Heart right ventricle (tissue), 16 donors: ENCODE results near the gene SLC38A9. TPM values are rescaled to one million over a fixed set of nuclear protein-coding genes. Genes with fewer than 3 reads are reported as not detected.

Source experiments
- ATAC-seq, 8 donors: fragments of 200-7000 bp; cut with Tn5 transposase; one replicate each; pipeline ENCODE4 v1.9.1; 2020; ENCODE audit warnings: mild to moderate bottlenecking in 8 of 8, moderate library complexity in 8 of 8, moderate number of reproducible peaks in 1 of 8
- DNase-seq, 2 donors: peaks; one replicate each; pipeline ENCODE4 v3.0.0-alpha.2; 2020
- H3K27ac ChIP-seq, 10 donors: fragments of 200-600 bp; sonication (generic) in 2 of 10; one replicate each; pipeline versions ENCODE4 v1.5.0 to v1.8.0; 2020 to 2022; ENCODE audit warnings: mild to moderate bottlenecking in 3 of 10
- H3K27me3 ChIP-seq, 7 donors: fragments of 200-600 bp; one replicate each; pipeline ENCODE4 v1.8.0; 2021 to 2022; ENCODE audit warnings: mild to moderate bottlenecking in 2 of 7
- H3K36me3 ChIP-seq, 9 donors: fragments of 200-600 bp; sonication (generic) in 1 of 9; one replicate each; pipeline versions ENCODE4 v1.5.0 to v1.8.0; 2020 to 2022; ENCODE audit warnings: mild to moderate bottlenecking in 2 of 9
- H3K4me1 ChIP-seq, 9 donors: fragments of 200-600 bp; sonication (generic) in 1 of 9; one replicate each; pipeline versions ENCODE4 v1.5.0 to v1.8.0; 2020 to 2022; ENCODE audit warnings: mild to moderate bottlenecking in 4 of 9
- H3K4me3 ChIP-seq, 10 donors: fragments of 200-600 bp; sonication (generic) in 2 of 10; one replicate each; pipeline versions ENCODE4 v1.5.0 to v1.8.0; 2020 to 2022; ENCODE audit warnings: mild to moderate bottlenecking in 7 of 10, moderate library complexity in 2 of 10
- H3K9me3 ChIP-seq, 11 donors: fragments of 200-600 bp in 10 of 11; sonication (generic) in 2 of 11; one replicate each; pipeline versions ENCODE4 v1.5.0 to v1.8.0; 2013 to 2022; ENCODE audit warnings: mild to moderate bottlenecking in 2 of 11, control low read depth in 1 of 11, moderate library complexity in 1 of 11
- CTCF ChIP-seq, 9 donors: fragments of 200-600 bp; sonication (generic) in 2 of 9; IDR thresholded peaks; one replicate each; pipeline versions ENCODE4 v1.5.0 to v1.8.0; 2021 to 2022; ENCODE audit warnings: antibody characterized with exemption in 9 of 9, mild to moderate bottlenecking in 5 of 9, moderate library complexity in 1 of 9
- WGBS, 2 donors: extraction: QIAGEN DNeasy Blood & Tissue Kit; methylation state at CpG; one replicate each; pipeline ENCODE4 v1.1.7; 2013; ENCODE audit warnings: inconsistent platforms in 1 of 2; 5-methylcytosine and 5-hydroxymethylcytosine counted together
- intact Hi-C, 10 donors: fragments of 100-400 bp; cut with DNase I; formaldehyde crosslinking; loops; one replicate each; pipeline versions ENCODE4 v1.11.1 to v1.14.2; 2022
- polyA plus RNA-seq, 2 donors: library from polyadenylated mRNA; stranded (reverse); fragments of 200-250 nt; gene quantifications; one replicate each; pipeline ENCODE4 v1.2.3, GENCODE V29; 2013
- total RNA-seq, 10 donors: library from RNA; stranded (reverse); fragmentation: NEBNext Ultra II Directional in 3 of 10; extraction: Animal tissue kit (Norgen Biotek cat#: 25700) in 3 of 10; gene quantifications; one replicate each; pipeline versions ENCODE4 v1.2.1 to v1.2.4, GENCODE V29; 2021 to 2023
- donor health status: Arrhythmogenic right ventricular cardiomyopathy.
- donor health status: ischemic (EF 13 %, LVEDD 7.1; RV severe dilation, severe dysfunction).
- donor health status: healthy with polysubstance abuse.
- donor health status: DM: no; HTN: yes; CAD: no.
- donor health status: DM: no; HTN: no; CAD: no.
- donor health status: ischemic (EF 25% LVEDD 6.9; RV normal size, moderate dysfunction).
- donor health status: ischemic (EF 25% LVEDD 5.7; RV mildly dilated, moderate dysfunction).
- donor health status: healthy.
- donor health status: DM: yes; HTN: yes; CAD: no.
- donor health status: Ischemic cardiomyopathy.
- donor health status: ischemic (EF 35%, LVEDD 5.7; RV mildly dilated, moderate dysfunction).
- donor health status: nonischemic (EF 11% LVEDD 7.7; RV severe dilation, severe dysfunction).
- donor health status: DM: yes; HTN: yes; CAD: no.
- donor health status: PGD.
- donor health status: ischemic (EF 29% LVEDD 5.4; RV normal size, mild dysfunction).
- donor health status: nonischemic (EF 23%, LVEDD 6.1; RV moderate dilation, normal function).

SLC38A9 gene
- total and polyA plus RNA-seq, 12 donors: 3.6 to 9.7 (median 6.8) TPM

DNA sequence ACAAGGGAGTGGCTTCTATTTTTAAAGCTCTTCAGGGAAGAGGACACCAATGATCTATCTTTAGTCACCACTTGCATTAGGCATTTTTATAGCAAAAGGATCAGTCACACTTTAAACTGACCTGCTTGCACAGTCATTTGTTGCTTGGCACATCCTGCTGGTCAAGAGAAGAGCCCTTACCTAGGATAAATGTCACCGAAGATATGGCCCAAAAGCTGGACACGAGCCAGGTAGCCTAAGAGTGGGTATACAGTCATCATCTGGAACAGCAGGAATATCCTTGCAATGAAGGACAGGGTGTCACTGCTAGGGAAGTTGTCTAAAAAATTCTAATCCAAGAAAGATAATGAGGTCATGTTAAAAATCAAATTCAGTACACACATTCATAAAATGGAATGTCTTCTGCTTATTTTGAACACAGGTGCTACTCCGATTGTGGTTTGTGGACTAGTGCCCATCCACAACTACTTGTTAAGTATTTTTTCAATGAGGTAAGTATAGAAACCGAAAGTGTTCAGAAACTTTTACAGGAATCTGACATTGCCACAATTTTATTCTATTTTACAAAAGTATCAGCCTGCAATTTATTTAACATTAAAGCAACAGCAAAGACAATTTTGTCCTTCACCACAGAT lies 78.4 kb downstream of the SLC38A9 start:
- intact Hi-C loops: loop anchor here in 3 of 10 donors (2.0 kb wide), 2 partner anchors 31 to 33 kb away; no protein-coding TSS in a partner anchor
- Histone ChIP-seq H3K27ac (peak overlapping the region; percentile 31 to 91 (median 80)), H3K36me3 (peaks cover 0 to 8% (median 0%) of the 10 kb centered on the region in 9 donors), H3K9me3 (no peaks in the 10 kb centered on the region), H3K27me3 (no peaks in the 10 kb centered on the region), H3K4me1 (peaks cover 3 to 53% (median 45%) of the 10 kb centered on the region in 9 donors), H3K4me3 (peak overlapping the region in 4 of 10 donors; percentile 14 to 28 (median 22))
- 16 to 18% methylated on average over 4 of the region's 4 CpGs for WGBS, 2 donors
- peak; percentile 36 to 69 for DNase-seq
- peak in 7 of 8 donors; percentile 52 to 92 (median 80) for ATAC-seq
- TF ChIP-seq CTCF (IDR thresholded peaks at IDR 0.05): no peak

- ATAC-seq: no peak
- no peak overlapping the region for H3K27ac ChIP-seq
- no peak overlapping the region for H3K4me3 ChIP-seq
- WGBS, 2 donors: 93 to 94% methylated on average over 5 of the region's 5 CpGs
- intact Hi-C loops: no loop called here
- H3K36me3 ChIP-seq: peaks cover 0 to 5% (median 0%) of the 10 kb centered on the region in 9 donors
- no peak for DNase-seq
- no peaks in the 10 kb centered on the region for H3K27me3 ChIP-seq
- TF ChIP-seq CTCF (IDR thresholded peaks at IDR 0.05): no peak
- peaks cover 0 to 44% (median 36%) of the 10 kb centered on the region in 9 donors for H3K4me1 ChIP-seq
- no peaks in the 10 kb centered on the region for H3K9me3 ChIP-seq
Observed at GRCh38 chr5:55629815-55630214, 82.3 kb downstream of the SLC38A9 start.

DNA sequence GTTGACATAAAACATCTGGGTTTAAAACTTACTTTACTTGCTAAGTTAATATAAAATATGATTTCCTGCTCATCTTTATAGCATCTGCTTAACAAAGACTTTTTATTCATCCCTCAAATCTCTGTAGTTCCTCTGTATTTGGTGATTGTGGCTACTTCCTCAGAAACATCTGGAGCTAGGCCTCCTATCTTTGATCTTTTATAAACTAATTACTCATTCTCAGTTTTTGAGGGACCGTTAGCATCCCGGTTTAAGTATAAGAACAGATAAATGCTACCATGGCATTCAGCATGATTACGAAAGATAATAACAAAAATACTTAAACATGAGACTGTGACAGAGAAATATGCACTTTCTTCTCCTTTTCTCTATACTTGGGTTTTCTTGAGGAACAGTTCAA lies 85.3 kb downstream of the SLC38A9 start:
- TF ChIP-seq CTCF (IDR thresholded peaks at IDR 0.05): no peak
- Histone ChIP-seq H3K27ac (peak overlapping the region in 2 of 10 donors; percentile 5 to 14), H3K36me3 (peaks cover 0 to 3% (median 0%) of the 10 kb centered on the region in 9 donors), H3K4me3 (no peak overlapping the region), H3K9me3 (no peaks in the 10 kb centered on the region), H3K4me1 (peaks cover 0 to 31% (median 17%) of the 10 kb centered on the region in 9 donors), H3K27me3 (no peaks in the 10 kb centered on the region)
- ATAC-seq (no peak), DNase-seq (no peak)
- 54 to 65% methylated on average over 3 of the region's 3 CpGs for WGBS, 2 donors
- intact Hi-C loops: no loop called here

- Histone ChIP-seq H3K9me3 (no peaks in the 10 kb centered on the region), H3K27ac (peak overlapping the region in 4 of 10 donors; percentile 14 to 41 (median 32)), H3K36me3 (peaks cover 0 to 3% (median 0%) of the 10 kb centered on the region in 9 donors), H3K4me3 (no peak overlapping the region), H3K4me1 (peaks cover 0 to 34% (median 17%) of the 10 kb centered on the region in 9 donors), H3K27me3 (no peaks in the 10 kb centered on the region)
- intact Hi-C loops: no loop called here
- DNase-seq (no peak), ATAC-seq (no peak)
- TF ChIP-seq CTCF (IDR thresholded peaks at IDR 0.05): no peak
Observed at GRCh38 chr5:55625913-55626312, 86.2 kb downstream of the SLC38A9 start.
